GM18868 (cell line): ENCODE data around the gene SUN3.

Experiments
- ATAC-seq: cut with Tn5 transposase; IDR thresholded peaks from one replicate; pipeline ENCODE4 v1.9.1; 2021; ENCODE audit warnings: mild to moderate bottlenecking, moderate library complexity; ENCODE audit not compliant: unreplicated experiment

SUN3 gene, protein sequence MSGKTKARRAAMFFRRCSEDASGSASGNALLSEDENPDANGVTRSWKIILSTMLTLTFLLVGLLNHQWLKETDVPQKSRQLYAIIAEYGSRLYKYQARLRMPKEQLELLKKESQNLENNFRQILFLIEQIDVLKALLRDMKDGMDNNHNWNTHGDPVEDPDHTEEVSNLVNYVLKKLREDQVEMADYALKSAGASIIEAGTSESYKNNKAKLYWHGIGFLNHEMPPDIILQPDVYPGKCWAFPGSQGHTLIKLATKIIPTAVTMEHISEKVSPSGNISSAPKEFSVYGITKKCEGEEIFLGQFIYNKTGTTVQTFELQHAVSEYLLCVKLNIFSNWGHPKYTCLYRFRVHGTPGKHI

DNA sequence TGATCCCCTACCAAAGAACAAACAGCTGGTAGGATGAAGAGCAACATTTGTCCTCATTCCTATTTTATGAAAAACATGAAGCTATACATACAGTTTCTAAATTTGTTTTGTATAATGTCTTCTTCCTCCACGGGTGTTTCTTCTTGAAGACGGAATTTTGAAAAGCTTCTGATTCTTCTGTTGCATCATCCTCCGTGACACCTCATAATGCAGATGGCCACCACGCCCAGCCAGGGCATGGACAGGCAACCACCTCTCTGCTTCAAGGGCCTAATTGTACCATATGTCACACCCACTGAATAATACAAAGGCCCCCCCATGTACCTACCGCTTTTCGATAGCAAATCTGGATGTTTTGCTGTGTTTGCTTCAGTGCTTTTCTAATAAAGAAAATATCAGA, at the start of gene SUN3:
Gene SUN3 (minus strand): TSS at position 170 of the 400 bp plus-strand sequence. CDS start 169 bp downstream, at position 1.
- no peak for ATAC-seq

DNA sequence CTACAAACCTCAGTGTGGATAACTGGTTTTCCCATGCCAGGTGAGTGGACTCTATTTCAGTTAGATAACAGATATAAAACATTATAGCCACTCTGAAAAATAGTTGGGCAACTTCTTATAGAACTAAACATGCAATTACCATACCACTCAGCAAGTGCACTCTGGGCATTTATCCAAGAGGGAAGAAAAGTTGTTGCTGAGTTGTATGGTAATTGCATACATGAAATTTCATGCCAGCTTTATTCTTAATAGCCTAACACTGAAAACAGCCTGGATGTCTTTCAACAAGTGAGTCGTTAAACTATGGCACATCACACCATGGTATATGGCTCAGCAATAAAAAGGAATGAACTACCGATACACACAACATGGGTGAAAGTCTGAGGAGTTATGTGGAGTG, 49.6 kb upstream of the SUN3 start:
- ATAC-seq = no peak

DNA sequence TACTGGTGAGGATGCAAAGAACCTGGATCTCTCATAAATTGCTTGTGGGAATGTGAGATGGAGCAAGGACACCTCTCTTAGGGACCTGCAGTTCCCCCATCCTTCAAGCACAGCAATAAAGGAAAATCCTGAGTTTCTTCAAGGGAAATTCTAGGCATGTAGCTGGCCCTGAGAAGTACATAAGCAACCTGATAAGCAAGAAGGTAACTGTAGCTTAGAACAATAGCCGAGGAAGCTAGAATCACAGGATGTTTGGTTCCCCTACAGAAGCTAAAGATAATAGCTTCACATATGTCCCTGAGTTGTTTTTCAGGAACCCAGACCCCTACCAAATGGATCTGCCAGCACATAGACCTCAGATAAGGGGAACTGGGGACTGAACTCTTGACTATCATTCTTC, 48.5 kb upstream of the SUN3 start:
- ATAC-seq = no peak

DNA sequence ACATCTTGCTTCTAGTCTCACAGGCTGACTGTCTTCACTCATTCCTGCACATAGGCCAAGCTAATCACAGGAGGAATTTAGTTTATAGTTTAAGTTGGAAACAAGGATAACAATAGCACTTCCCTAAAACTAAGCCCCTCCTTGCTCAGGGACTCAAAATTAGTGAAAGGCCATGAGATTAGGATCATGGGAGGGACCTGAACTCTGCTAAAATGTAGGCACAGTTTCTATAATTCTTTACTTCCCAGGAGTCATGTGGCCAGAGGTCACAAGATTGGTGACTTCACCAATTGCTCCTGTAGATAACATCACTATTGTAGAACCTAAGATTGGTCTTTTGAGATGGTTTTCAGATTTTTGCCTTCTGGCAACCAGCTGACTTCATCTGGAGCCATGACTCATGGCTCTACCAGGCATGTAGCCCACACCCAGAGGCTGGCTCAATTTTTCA, 45.3 kb upstream of the SUN3 start:
- no peak for ATAC-seq

DNA sequence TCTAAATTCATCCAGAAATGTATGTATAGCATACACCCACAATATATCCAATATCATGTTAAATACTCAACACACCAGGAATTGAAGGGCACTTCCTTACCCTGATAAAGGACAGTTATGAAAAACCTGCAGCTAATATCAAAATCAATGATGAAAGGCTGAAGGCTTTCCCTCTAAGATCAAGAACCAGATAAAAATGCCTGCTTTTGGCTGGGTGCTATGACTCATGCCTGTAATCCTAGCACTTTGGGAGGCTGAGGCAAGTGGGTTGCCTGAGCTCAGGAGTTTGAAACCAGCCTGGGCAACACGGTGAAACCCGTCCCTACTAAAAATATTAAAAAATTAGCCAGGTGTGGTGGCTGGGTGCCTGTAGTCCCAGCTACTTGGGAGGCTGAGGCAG, 38.6 kb upstream of the SUN3 start:
- ATAC-seq = no peak

DNA sequence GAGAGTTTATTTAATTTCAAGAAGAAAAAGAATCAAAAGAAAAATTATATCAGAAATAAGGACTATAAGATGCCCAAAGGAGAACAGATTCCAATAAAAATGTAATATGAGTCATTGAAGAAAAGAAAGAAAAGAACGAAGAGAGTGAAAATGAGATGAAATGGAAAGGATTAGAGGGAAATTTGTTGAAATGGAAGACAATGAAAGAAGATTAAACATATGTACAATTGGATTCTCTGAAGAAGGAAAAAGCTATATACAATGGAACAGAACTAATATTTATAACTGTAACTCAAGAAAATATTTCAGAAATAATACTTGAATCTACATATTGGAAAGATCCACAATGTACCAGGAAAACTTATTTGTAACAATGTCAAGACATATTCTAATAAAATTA, 35.1 kb upstream of the SUN3 start:
- no peak for ATAC-seq

DNA sequence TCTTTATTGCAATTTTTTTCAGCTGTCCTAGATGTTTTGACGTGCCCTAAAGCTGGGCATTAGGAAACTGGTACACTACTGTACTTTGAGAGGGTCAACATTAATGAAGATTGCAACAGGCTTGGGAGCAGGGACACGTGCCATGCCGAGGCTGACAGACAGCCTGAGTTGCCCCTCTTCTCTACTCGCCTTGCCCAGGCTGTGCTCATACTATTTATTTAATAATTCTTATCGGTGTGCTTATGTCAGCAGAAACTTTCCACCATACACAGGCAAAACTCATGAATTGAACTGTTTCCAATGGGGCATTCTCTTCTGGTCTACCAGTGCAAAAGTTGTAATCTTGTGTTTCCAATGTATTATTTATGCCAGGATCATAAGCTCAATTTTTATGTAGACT, 30.8 kb upstream of the SUN3 start:
- no peak for ATAC-seq

DNA sequence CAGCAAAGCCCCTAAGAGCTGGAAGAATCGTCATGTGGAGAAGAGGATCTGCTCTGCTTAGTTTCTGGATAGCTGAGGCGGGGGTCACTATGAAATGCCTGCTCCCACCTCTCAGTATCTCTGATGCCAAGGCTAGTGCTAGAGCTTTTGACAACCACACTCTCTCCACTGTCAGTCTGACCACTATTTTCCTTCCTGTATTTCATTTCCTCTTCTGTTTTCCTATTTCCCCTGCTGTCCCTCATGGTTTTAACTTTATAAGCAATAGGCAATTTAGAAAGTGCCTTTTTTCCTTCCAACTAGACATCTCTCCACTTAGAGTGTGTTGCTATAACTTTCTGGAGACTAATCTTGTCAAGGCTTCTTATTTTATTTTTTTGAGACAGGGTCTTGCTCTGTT, 30.1 kb upstream of the SUN3 start:
- no peak for ATAC-seq

DNA sequence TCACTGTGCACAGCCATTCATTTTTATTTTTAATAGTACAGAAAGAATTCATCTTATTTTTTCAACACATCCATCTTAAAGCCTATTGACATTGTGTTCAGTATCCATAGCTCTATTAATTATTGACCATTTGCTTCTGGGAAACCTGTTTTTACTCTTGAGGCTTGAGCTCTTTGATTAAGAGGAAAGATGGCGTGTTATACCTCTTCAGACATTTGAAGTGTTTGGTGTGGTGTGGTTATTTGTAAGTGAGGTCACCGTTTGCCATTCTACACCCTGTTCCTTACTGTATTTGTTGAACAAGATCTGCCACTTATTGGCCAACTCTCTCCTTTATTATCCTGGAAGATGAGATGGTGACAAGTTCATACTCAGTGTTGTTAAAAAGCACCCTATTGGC, 24.8 kb upstream of the SUN3 start:
- ATAC-seq = no peak

DNA sequence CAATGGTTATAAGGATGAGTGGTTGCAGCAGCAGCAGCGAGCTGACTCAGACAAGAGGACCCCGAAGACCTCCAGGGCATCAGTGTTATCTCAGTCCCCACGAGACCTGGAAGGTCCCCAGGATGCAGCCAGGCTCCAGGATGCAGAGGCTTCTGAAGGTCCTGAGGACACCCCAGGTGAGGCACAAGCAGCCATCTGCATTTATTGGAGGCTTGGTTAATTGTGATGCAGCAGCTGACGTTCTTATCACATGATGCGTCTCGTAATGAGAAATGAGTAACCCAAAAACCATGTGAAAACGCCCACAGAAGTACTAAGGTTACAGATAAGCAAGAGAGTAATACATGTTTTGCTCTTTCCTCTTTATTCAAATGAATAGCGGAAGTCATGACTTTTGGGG, 23.8 kb upstream of the SUN3 start:
- no peak for ATAC-seq

DNA sequence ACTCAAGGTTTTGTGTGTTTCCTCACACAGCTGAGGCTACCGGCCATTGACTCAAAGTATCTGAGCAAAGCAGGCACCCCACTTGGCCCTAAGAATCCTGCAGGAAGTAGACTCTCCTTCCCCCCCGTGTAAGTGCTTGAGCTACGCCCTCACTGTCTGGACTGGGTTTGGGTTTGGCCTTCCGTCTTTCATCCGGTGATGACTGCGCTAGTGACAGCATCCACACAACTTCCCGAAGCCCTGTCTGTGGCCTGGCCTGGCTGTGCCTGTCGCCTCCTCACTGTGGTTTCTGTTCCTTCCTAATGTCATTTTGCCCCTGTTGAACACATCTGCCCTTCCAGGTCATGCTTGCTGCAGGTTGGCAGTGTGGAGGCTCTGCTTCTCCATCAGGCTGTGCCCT, 20.9 kb upstream of the SUN3 start:
- no peak for ATAC-seq

DNA sequence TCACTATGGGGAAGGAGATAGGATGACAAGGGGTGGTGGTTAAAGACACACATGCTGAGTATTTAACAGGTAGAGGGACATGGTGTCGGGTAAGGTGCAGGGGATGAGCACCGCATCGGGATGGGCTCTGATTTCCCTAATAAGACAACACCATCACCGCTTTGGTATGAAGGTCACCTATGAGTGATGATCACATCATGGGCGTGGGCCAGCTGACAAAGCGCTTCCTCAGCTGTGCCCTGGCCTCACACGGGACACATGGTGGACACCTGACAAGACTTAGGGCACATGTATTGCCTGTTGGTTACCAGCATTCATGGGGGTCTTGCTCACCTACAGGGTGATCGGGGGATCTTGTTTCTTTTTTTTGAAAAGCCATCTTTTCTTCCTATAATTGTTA, 19.2 kb upstream of the SUN3 start:
- ATAC-seq = no peak

DNA sequence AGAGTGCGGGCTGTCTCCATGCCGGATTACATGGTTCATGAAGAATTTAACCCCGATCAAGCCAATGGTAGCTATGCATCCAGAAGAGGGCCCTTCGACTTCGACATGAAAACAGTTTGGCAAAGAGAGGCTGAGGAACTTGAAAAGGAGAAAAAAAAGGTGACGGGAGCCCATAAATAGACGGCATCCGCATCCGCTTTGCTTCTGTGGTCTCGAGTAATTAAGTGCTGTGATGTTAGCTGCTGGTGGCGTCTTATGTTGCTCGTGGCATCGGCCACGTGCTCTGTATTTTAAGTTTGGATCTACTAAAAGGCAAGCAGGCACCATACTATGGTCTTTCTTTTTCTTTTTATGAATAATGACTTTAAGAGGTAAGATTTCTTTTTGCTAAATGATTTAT, 17.6 kb upstream of the SUN3 start:
- ATAC-seq = no peak

DNA sequence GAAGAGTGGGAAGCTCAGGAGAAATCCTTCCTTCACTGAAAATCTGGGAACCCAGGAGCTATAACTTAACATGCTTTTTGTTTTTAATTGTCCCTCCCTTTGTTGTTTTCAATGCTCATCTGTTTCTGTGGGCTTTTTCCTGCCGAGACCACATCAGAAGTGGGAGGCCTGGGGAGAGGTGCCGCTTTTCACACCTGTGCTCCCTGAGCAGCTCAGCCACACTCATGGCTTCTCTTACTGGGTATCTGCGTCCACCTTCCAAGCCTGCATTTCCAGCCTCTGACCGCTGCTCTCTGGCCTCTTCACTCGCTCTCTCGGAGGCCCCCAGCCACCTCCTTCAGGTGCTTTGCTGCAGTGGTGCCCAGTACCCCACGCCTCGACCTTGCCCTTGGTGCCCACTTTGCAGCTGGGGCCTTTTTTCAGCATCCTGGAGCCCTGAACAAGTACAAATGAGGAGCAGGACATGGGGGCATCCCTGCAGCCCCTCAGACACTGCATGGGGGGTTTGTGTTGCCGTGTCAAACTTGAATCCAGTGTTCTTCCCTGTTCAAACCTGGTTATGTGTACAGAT, 16.4 kb upstream of the SUN3 start:
- ATAC-seq = no peak

DNA sequence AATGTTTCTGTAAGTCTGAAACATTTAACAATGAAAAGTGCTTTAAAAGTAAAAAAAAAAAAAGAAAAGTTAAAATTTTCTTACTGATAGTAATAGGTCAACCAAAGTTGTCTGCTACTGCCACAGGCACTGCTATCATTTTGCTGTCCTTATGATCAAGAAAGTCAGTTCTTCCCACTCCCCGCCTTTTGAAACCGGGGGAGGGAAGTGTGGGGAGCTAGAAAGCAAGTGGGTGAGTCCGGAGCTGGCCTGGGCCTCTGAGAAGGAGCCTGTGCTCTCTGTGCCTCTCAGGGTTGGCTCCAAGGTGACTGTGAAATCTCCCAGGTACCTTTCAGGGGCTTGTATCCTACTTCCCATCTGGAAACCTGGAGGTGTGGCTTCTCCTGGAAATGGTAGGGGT, 13.7 kb upstream of the SUN3 start:
- ATAC-seq = no peak

DNA sequence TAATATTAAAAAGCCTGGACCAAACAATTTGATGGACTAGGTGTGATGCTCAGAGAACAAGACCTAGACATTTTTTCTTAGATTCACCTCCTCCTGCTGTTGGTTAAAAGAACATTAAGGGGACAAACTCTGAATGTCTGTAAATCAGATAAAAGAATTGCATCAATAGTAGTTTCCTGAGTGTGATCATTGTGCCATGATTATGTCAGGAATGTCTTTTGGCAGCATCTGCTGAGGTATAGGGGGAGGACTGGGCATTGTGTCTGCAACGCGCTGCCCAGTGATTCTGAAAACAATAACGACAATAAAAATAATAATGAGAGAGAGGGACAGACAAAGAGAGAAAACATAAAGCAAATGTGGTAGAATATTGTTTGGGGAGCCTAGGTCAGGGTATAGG, 13.3 kb upstream of the SUN3 start:
- ATAC-seq = no peak

DNA sequence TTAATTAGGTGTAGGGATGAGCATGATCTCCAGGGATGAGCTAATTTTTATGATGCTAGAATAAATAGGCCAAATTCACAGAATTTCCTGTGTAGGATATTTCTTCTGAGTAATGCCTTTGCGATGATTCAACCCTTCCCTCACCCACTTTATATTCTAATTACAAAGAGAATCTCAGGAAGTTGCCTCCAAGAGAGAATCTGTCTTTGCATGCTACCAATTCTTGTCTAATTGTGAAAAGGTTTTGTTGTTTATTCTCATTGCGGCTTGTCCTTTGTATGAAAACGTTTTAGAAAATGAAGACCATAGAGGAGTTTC, 12.7 kb upstream of the SUN3 start:
- ATAC-seq = no peak

DNA sequence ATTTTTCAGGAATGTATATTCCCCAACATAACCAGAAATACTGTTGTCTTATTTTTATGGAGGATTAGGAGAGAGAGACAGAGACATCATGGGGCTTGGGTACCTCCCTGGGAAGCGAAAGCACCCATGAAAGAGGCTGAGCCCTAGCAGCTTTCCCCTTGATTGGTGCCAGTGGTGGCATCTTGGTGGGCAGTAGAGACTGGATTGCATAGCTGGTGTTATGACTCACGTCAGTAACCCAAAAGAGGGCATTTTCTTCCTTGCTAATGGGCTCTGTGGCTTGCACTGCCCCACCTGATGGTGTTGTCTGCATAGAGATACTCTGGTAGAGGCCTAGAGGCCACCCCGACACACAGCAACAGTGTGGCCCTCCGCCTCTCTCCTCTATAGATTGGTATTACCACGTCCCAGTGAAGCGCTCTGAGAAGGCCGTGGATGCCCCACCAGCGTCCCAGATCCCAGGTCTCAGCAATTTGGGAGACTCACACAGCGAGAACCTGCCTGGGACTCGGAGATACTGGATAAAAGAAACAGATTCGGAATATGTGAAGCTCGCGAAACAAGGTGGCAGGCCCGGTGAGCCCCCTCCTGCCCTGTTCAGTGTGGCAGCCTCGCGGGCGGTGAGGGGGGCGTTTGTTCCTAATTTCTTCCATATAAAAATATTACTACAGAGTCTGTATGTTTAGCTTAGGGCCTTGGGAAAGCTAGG, 12.2 kb upstream of the SUN3 start:
- ATAC-seq = no peak

DNA sequence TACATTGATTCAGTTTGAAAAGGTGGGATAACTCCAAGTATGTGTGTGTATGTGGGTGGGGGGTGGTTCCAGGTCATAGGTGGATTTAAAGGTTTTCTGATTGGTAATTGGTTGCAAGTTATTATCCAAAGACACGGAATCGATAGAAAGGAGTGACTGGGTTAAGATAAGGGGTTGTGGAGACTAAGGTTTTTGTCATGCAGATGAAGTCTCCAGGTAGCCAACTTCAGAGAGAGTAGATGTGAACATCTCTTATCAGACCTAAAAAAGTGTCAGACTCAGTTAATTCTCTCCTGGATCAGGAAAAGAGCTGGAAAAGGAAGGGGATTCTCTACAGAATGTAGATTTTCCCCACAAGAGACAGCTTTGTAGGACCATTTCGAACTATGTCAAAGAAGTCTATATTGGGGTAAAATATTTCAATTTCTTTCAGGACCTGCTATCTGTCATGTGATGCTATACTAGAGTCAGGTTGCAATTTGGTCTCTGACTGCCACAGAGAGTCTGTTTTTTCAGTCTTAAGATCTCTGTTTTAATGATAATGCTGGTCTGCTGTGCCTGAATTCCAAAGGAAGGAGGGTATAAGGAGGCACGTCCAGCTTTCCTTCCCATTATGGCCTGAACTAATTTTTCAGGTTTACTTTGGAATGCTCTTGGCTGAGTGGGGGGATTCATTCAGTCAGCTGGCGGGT, 10.1 kb upstream of the SUN3 start:
- no peak for ATAC-seq

DNA sequence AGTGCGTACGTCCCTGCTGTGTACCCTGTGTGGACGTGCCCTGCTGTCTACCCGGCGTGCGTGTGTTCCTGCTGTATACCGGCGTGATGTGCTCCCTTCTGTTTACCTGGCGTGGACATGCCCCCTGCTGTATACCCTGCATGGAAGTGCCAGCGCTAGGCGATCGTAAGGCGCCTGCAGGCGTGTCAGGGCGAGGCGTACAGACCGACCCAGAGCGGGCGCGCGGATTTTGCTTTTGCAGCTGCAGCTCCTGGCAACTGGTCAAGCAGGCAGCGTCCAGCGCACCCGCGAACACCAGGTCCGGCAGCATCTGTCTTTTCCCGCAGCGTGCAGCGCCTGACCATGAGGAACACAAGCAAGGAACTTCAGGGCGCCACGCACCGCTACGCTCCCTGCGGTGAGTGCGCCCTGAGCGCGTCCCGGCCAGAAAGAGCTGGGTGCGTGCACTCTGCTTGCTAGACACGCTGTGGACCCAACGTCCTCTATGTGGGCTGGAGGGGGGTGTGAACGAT, 7.1 kb upstream of the SUN3 start:
- peak; percentile 4 for ATAC-seq

DNA sequence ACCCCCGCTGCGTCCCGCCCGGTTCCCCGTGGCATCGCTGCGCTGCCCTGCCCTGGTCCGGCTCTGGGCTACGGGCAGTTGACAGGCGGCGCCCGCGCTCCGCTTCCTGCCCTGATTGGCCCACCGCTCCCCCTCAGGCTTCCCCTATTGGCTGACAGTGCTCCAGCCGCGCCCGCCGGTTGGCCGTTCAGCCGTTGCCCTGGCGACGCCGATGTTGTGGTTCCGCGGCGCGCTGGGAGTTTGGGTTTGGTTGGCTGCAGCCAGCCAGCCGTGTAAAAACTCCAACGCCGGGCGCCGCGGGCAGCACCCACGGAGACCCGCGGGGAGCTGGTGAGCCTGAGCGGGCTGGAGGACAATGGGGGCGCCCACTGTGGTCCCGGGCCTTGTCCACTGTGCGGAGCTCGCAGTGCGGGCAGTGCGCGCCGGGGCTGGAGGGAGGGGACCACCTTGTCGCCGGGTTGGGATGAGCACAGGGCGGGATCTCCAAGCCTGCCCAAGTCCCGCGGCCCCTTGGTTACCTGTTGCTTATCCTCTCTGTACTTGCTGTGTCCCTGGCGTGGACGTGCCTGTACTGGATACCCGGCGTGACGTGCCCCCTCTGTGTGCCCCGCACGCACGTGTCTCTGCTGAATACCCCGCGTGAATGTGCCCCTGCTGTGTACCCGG, 6.5 kb upstream of the SUN3 start, which contains the start of gene C7orf57:
Gene C7orf57 (plus strand): TSS at position 243 of the 666 bp plus-strand sequence. CDS start 766 bp downstream, outside the sequence.
- ATAC-seq = peak; percentile 98
